GM19238 (cell line): Measurements from ENCODE around the gene RBSN.

Experiments used
- DNase-seq: peaks from one replicate; pipeline ENCODE4 v3.0.0; 2011; ENCODE audit warnings: low spot score; ENCODE audit not compliant: insufficient read length

Gene RBSN

DNA sequence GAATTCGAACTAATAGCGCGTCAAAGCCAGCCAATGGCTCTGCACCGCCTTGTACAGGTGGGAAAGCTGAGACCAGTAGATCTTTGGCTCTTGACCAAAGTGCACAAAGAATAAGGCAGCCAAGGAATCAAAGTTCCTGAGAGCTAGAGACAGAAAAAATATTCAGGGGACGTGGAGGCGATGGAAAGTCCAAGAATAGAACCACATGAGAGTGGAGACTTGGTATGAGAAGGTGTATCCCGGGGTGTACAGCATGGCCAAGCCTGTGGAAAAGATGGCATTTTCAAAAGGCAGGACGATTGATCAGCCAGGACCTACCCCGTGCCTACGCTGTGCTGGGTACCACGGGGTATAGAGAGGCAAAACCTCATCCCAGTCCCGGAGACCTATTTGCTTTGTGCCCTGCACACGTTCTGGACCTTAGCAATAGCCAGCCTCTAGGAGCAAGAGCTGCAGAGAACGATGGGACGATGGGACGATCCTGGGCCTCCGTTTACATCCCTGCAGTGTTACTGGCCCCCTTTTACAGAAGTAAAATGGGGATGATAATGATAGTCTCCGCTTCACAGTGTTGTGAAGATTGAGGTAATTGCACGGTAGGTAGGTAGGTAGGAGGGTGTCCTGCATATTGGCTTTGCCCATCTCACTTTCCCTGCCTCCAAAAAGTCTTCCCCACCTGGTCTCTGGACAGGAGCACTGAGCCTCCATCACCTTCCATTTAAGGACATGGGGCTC, 583 bp upstream of the RBSN start:
- DNase-seq = no peak

DNA sequence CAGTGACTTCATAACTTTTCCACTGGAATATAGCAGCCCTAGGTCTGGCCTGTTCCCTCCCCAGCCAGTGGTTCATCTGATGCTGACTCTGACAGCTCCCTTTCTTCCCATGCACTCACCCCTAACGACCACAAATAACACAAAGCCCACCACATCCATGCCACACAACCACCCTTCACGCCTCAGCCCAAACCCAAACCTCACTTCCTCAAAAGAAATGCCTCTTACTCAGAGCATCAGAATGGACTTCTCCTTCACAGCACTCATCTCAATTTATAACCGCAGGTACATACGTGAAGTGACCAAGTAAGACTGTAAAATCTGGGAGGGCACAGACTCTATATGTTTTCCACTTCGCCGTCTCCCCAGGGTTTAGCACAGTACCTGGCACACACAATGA, 1.1 kb downstream of the RBSN start:
- no peak for DNase-seq

DNA sequence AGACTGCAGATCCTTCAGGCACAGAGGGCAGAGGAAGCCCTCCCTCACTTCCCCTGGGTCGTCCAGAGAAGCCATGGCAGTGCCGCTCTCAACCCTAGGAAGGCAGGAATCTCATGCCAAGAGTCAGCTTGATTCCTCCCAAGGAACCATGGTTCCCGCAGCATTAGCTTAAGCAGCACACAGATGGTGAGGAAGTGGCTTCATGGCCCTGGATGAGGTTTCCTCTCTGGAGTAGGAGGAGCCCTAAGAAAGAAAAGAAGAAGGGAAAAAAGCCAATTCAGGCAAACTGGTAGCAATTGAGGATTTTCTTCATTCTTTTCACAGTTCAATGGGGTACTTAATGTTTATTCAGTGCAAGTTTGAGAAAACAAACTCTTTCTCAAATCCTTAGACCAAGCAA, 2.9 kb downstream of the RBSN start:
- DNase-seq = no peak

DNA sequence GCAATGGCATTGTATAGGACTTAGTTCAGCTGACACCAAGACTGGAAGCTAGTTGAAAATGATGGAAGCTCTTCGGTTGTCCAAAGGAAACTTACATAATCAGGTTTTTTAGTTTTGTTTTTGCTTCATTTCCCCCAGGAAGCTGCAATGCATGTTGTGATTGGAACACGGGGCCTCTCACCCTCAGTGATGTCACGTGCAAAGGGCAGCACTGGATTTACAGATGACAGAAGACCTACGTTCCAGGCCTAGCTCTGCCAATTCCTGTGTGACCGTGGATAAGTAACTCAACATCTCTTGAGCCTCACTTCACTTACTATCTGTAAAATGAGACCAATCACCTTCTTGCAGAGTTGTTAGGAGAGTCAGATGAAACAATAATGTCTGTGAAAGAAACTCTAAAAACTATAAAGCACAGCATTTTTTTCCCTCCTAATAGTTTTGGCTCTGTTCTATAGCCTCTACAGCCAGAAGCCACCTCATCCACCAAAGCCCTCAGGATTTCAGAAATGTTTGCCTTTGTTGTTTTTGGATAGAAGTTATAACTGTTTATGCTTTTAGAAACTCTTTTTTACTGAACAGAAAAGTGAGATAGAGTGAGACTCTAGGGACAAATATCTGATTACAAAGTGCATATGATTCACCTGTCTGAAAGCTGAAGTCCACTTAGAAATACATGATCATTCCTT, 4.6 kb downstream of the RBSN start:
- DNase-seq = no peak

DNA sequence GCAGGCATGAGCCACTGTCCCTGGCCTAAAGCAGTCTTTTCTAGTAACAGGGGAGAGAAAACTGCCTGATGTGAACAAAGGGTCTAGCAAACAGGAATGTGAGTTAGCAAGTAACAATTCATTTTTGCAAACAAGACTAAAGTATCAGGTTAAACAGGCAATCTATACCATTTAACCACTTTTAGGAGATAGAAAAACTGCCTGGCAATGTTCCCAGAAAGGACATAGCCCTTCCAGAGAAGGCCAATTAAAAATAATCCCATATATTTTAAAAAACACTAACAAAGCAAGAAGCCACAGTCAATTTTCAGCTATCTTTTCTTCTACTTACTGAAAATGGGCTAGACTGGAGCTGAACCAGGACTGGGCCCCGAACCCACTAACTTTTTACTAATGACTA, 6.3 kb downstream of the RBSN start:
- no peak for DNase-seq

DNA sequence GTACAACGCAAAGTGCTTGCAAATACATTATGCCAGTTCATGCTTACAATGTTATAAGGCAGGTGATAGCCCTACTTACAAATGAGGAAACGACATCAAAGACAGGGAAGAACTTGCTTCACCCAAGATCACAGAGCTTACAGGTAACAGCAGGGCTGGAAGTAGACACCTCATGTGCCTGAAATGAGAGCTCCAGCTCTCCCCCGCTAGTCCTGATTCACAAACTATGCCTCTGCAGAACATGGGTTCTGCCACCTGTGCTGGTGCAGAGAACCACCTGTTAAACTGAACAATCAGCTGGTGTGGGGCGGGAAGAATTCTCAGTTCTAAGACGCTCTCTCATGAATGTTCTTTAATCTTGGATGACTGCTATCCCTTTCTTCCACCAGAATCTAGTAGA, 7.4 kb downstream of the RBSN start:
- no peak for DNase-seq

DNA sequence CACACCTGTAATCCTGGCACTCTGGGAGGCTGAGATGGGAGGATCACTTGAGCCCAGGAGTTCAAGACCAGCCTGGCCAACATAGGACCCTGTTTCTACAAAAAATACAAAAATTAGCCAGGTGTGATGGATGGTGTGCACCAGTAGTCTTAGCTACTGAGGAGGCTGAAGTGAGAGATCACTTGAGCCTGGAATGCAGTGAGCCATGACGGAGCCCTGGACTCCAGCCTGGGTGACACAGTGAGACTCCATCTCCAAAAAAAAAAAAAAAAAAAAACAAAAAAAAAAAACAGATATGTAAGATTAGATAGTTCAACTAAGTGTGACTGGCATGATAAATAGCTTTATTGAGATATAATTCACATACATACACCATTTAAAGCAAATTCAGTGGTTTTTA, 9.7 kb downstream of the RBSN start:
- no peak for DNase-seq

DNA sequence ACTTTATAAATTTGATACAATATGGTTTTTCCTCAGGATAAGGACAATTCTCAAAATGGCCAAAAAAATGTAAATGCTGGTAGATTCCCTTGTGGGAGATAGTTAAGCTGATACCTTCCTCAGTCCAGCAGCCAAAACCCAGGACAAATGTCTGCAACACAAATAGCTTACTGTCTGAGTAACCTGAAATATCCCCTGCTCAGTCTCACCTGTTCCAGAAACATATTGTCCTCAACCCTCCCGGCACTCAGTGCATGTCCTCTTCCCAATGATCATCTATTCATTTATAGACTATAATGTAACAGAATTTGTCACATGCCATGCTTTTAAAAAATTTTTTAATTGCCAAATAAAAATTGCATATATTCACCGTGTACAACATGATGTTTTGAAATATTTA, 12.2 kb downstream of the RBSN start:
- DNase-seq = no peak

DNA sequence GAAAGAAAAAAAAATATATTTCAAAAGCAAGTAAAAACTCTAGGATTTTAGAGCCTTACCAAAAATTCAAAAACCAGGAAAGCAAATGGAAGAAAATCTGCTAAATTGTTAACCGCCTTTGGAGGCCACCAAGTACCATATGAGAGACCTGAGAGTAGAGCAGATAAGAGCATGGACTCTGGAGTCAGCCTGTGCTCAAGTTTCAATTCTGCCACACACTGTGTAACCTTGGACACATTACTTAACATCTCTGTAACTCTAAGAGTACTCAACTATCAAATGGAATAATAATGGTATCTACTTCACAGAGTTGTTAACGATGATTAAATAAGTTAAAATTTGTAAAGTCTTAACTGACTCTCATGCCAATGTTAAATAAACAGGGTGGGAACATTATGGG, 12.7 kb downstream of the RBSN start:
- DNase-seq = no peak

DNA sequence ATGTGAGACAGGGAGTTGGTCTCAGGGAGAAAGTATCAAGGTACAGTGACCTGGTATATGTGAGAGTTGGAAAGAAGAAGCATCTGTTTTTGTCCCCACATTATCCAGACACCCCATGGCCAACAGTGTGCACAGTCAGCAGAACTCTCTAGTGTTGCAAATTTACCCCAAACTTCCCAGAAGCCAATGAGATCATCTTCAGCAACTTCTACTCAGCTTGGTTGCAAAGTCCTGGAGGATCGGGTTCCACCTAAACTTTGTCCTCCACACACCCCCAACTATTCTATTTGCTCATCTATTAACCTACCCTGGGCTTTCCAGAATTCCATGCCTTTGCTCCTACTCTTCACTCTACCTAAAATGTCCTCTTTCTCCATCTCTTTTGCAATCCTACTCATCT, 15.7 kb downstream of the RBSN start:
- DNase-seq = no peak

DNA sequence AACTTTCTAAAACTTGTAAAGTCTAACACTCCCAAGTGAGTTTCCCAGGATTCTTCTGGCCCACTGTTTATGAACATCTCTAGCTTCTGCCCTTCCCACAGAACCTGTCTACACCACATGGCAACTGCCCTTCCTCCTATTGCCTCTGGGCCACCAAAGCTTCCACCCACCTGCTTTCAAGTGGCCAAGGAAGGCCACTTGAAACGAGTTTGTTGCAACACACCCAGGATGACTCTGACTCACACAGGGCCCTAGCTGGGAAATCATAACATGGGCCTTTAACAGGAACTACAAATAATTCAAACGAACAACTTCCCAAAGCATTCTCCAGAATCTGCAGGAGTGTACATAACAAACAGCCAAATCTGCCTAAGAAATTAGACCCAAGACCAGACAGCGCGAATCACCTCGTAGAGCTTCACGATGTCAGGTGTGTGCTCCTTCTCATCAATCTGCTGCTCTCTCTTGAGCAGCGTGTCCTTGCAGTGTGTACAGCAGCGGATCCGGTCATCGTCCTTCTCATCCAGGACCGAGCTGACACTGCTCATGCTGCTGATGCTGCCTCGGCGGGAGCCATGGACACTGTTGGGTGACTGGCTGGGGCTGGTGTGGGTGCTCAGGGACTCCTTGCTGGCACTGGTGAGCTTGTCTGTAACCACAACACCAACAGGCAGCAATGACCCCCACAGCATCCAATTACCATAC, 16.8 kb downstream of the RBSN start:
- no peak for DNase-seq

DNA sequence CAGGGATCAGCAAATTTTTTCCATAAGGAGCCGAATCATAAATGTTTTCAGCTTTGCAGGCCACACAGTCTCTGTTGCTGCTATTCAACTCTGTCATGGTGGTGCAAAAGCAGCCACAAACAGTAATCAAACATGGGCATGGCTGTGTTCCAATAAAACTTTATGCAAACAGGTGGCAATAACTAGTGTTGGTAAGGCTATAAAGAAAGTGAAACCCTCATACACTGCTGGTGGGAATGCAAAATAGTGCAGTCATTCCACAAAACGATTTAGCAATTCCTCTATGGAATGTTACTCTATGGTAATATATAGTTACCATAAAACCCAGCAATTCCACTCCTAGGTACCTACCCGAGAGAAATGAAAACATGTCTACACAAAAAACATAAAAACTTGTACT, 19.9 kb downstream of the RBSN start:
- DNase-seq = no peak

DNA sequence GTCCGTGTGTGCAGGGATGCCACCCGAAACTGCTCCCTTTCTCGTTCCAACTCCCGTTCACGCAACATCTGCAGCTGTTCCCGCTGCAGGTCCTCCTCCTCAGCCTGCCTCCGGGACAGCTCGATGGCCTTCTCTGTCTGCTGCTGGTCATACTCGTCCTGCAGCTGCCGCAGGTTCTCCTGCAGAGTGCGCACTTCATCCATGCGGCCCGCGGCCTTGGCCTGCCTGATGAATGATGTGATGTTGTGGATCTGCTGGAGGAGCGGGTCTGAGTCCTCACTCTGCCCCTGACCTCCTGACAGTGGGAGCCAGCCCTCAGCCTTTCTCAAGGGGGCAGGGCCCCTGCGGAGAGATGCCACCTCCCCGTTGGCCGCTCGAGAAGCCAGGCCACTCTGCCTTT, 24.4 kb downstream of the RBSN start:
- DNase-seq = no peak

DNA sequence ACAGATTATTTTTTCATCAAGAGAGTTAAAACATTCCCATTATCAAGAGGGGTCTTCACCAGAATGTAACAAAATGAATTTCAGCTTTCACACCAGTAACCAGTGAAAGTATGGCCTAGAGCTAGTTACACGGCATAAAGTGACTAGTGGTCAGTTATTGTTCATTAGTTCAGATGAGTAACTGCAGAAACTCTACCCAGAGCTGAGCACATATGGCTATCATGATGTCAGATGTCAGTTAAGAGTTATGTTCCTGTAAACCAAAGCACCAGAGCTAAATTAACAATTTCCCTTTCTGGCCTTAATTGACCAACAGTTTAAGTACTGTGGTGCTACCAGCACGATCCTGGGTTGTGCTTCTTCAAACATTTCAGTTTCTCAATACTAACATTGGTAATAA, 27.2 kb downstream of the RBSN start:
- no peak for DNase-seq

DNA sequence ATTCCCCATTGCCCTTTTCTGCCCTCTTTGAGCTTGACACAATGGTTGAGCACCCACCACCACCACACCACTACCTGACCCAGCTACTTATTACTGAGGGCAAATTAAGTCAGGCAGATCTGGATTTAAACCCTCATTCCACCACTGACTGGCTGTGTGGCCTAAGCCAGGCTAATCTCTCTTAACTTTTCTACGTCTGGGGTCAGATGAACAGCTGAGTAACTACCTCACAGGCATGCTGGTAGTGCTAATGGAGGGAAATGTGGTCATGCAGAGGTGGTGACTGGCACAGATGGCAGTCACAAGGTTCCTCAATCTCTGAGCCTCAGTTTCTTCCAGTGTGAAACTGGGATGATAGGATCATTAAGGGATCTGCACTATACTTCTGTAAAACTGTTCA, 29.5 kb downstream of the RBSN start:
- no peak for DNase-seq

DNA sequence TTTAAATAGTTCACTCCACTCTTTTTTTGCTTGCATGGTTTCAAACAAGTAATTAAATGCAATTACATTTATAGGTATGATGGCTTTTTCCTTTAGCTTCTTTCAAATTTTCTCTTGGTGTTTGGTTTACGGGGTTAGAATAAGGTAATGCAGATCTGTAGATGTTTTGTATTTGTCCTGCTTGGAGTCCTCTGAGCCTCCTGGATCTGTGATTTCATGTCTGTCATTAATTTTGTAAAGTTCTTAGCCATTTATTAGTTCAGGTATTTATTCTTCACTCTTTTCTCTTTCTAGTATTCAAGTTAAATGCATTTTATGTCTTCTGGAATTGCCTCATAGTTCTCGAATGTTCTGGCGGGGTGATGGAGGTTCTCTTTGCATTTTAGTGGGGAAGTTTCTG, 32.5 kb downstream of the RBSN start:
- no peak for DNase-seq

DNA sequence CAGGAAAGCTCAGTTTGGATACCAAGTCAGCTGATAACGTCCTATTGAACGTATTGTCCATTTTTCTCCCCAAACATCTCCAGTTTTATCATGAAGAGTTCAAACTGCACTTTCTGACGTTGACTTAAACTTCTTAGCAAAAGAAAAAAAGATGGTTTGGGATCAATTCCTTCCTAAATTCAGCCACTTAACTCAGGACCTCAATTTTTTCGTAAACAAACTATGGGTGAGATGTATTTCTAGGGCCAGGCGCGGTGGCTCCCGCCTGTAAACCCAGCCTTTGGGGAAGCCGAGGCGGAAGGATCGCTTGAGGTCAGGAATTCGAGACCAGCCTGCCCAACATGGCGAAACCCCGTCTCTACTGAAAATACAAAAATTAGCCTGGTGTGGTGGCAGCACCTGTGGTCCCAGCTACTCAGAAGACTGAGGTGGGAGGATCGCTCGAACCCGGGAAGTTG, 33.4 kb downstream of the RBSN start:
- no peak for DNase-seq

DNA sequence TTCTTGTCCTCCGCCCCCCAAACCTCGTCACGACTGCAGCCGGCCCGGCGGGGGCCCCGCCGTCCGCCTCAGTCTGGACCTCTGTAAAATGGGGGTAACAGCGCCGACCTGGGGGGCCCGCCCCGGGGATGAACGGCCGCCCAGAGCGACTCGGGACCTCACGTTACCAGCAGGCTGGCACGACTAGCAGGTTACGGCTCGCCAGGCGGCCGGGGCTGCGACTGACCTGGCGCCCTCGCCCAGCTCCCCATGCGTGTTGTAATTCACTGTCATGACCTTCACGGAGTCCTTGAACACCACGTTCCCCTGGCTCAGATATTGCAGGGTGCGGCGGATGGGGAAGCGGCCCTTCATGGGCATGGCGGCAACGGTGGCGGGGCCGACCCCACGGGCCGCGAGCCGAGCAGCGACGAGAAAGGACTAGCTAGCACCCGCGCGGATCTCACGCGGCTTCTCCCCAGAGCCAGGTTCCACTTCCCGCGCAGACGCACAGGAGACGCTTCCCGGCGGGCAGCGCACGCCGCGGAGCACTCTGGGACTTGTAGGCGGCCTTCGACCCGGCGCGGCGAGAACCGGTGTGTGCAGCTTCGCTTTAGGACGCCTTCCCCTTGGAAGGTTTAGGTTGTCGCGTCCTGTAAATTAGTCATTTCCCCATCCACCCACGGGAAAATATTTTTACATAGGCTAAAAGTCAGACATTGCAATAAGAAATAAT, 34.0 kb downstream of the RBSN start, which contains the start of gene MRPS25:
TSS of gene MRPS25 (minus strand) at position 481 of the 715 bp plus-strand sequence. CDS start at position 360, 121 bp downstream.
- DNase-seq = peak; percentile 96

DNA sequence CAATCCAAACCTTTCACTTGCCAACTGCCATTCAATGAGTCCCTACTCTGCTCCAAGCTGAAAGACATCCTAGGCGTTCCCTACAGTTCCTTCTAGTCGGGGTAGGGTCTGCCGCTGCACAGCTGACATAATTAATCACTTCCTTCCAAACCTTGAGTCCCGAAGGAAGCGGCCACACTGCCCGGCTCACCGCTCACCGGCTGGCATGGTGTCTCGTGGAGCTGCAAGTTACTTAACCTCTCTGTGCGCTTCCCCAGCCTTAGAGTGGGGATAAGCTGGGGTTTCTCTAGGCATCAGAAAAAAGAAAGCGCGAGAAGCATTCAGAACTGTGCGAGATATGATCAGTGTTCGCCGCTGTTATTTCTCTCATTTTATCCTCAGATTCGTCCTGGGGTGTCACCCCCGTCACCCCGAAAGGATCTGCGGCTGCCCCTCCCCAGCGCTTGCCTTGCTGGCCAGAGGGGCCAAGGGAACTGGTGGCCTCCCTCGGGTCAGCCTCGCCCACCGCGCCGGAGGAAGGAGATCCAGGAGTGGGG, 34.6 kb downstream of the RBSN start:
- peak; percentile 32 for DNase-seq

DNA sequence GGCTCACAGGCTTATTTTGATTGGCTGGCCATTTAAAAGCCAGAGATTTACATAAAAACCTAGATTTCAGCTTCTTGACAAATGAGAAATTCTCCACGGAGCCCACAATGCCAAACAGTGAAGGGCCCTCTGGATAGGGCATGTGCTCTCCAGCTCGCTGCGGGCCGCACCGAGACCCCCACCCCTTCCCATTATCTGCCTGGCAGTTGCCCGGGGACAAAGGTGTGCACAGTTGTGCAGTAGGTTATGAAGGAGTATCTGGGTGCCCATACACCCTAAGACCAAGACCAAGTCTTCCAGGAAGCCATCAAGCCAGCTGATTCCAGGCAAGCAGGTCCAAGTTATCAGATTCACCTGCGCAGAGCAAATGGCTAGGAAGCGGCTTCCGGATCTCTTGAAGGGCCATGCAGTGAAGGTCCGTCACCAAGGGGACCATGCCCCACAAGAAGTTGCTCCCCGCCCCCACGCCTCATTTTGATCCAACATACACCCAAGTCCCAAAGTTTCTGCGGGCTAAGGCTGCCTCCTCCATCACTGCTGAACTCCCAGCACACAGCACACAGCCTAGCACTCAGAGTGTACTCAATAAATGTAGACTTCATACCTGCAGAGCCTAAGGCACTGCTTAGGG, 35.2 kb downstream of the RBSN start:
- no peak for DNase-seq

DNA sequence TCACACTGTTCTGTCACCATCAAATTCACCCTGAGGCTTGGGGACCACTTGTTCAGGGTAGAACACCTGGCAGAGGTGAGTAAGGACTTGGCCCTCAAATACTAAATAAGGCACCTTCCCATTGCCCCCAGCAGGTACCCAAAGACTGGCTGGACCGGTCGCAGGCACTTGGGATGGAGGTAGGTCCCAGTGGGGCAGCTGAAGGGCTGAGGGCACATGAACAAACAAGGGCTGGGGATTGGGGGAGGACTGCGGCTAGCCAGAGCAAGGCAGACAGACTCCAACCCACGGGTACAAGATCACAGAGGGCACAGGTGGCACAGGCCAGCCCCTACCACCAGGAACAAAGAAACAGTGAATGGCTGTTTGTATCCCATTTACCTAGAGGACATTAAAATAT, 35.7 kb downstream of the RBSN start:
- DNase-seq = no peak
